Esophagus muscularis mucosa (tissue), 3 donors: ENCODE measurements around the gene NDUFAF2.

Experiments used
- POLR2A ChIP-seq: fragments of 450-650 bp; IDR thresholded peaks from one replicate; pipeline ENCODE4 v1.6.1; 2017; ENCODE audit warnings: antibody characterized with exemption, moderate library complexity, mild to moderate bottlenecking, low read depth
- TF ChIP-seq, protein P1 (sequence below), 3 experiments: fragments of 200-600 bp in 2 of 3; fragments of 450-650 bp in 1 of 3; sonication (generic) in 2 of 3; IDR thresholded peaks; one replicate each; pipeline ENCODE4 v1.5.1; 2017 to 2019; ENCODE audit warnings: antibody characterized with exemption in 3 of 3, mild to moderate bottlenecking in 2 of 3, moderate library complexity in 1 of 3

DNA sequence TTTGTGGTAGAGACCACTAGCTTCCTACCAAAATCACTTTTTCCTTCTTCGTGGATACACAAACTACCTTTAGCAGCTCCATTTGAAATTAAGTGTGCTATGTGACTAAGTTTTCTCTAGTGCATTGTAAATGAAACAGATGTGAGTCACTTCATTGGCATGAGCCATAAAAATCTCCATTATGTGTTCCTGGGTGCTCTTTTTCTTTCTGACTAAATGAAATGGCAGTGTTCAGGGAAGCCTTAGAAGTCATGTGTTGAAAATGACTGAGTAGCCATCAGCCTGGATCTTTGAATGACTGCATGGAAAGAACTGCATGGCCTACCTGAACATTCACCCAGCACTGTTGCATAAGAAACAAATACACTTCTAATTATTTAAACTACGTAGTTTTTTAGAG, 107.9 kb downstream of the NDUFAF2 start:
- no peak for TF ChIP-seq POLR2A
- TF ChIP-seq, protein P1, sequence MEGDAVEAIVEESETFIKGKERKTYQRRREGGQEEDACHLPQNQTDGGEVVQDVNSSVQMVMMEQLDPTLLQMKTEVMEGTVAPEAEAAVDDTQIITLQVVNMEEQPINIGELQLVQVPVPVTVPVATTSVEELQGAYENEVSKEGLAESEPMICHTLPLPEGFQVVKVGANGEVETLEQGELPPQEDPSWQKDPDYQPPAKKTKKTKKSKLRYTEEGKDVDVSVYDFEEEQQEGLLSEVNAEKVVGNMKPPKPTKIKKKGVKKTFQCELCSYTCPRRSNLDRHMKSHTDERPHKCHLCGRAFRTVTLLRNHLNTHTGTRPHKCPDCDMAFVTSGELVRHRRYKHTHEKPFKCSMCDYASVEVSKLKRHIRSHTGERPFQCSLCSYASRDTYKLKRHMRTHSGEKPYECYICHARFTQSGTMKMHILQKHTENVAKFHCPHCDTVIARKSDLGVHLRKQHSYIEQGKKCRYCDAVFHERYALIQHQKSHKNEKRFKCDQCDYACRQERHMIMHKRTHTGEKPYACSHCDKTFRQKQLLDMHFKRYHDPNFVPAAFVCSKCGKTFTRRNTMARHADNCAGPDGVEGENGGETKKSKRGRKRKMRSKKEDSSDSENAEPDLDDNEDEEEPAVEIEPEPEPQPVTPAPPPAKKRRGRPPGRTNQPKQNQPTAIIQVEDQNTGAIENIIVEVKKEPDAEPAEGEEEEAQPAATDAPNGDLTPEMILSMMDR (IDR thresholded peaks at IDR 0.05): no peak
